Measurements from ENCODE around the gene LEF1.
A peak's percentile ranks its signal among the peaks of the same experiment; 100 is the strongest.

LEF1 gene

DNA sequence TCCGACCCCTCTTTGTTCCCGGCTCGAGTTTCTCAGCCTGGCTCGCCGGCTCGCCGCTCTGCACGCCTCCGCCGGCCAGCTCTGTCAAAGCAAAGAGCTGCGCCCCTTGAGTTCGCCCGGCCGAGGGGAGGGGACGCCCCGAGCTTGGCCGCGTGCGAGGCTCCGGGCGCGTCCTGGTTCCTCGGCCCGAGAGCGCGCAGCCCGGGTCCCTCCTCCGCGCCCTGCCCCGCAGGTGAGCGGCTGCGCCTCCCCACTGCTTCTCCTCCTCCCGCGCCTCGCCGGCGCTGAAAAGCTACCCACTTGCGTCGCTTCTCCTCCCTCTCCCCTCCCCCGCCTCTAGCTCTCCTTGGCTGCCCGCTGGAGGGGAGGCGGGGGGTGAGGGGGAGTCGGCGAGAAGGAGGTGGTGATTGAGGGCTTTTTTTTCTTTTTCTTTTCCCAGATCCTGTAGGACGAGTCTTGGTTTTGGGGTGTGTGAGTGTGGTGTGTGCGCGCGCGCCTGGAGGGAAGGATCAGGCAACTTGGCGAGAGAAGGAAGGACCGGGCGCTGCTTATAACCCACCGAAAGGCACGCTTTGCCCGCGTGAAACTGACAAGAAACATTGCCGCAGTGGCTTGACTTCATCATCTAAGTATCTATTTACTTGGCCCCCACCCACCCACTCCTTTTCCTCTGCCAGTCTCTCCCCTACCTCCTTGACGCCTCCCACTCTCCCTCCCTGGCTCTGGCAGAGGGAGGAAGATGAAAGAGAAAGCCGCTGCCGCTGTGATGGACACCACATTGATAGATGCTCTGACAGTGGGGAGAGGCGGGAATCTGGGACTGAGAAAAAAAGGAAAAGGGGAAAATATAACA, at the start of gene LEF1:
Gene LEF1, minus strand, starts transcription at position 262 of the 853 bp plus-strand sequence. CDS start 1,165 bp downstream, outside the sequence.
- peak within 1 kb of the TSS; percentile 65 for H3K4me3 ChIP-seq (ENCODE audit: low read depth, low read length)
- no peak for DNase-seq (ENCODE audit: low read depth)

DNA sequence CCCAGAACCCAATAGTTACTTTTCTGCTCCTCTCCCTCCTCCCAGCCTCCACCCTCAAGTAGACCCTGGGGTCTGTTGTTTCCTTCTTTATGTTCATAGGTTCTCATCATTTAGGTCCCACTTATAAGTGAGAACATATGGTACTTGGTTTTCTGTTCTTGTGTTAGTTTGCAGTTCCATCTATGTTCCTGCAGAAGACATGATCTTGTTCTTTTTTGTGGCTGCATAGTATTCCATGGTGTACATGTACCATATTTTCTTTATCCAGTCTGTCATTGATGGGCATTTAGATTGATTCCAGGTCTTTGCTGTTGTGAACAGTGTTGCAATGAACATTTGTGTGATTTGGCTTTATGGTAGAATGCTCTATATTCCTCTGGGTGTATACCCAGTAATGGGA, 47.8 kb upstream of the LEF1 start:
- DNase-seq (ENCODE audit: low read depth), result no peak
- H3K4me3 ChIP-seq (ENCODE audit: low read depth, low read length), result no peak overlapping the region

GRCh38 chr4:108215055-108215454, 46.3 kb upstream of the LEF1 start:
- no peak overlapping the region for H3K4me3 ChIP-seq (ENCODE audit: low read depth, low read length)
- DNase-seq (ENCODE audit: low read depth), result no peak

DNA sequence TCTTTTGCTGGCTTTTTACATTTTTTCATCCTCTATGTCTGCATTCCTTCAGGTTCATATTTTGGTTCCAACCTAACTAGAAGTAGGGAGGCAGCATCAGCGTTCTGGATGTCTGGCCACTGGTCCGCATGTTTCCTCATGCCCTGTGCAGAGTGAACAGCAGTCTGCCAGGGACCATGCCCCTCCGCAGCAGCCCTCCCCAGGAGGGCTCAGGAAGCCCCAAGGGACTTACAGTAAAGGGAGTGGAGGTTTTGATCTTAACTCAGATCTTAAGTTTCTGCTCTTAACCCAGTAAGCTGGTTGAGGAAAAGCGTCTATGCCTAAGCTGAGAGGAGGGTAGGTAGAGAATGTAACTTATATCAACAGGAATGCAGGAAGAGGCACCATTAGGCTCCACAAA, 45.0 kb upstream of the LEF1 start:
- no peak overlapping the region for H3K4me3 ChIP-seq (ENCODE audit: low read depth, low read length)
- DNase-seq (ENCODE audit: low read depth), result no peak

DNA sequence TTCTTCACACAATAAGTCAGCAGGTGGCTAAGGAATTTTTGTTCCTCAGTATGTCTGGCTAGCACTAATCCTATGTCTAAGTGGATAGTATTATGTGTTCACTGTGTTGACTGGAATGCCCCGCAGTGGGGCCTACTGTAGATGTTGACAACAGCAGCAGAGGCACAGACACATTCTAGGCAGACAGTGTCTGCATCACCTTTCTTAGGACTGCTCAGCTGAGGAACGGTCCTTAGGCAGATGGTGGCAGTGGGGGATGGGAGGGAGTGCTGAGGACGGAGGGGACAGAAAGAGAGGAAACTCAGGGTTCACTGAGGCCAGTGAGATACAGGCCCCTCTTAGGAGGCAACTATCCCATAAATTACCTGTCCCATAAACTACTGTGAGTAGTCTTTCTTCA, 44.6 kb upstream of the LEF1 start:
- no peak for DNase-seq (ENCODE audit: low read depth)
- H3K4me3 ChIP-seq (ENCODE audit: low read depth, low read length), result no peak overlapping the region

GRCh38 chr4:108210989-108211835, 42.5 kb upstream of the LEF1 start:
- no peak overlapping the region for H3K4me3 ChIP-seq (ENCODE audit: low read depth, low read length)
- no peak for DNase-seq (ENCODE audit: low read depth)

DNA sequence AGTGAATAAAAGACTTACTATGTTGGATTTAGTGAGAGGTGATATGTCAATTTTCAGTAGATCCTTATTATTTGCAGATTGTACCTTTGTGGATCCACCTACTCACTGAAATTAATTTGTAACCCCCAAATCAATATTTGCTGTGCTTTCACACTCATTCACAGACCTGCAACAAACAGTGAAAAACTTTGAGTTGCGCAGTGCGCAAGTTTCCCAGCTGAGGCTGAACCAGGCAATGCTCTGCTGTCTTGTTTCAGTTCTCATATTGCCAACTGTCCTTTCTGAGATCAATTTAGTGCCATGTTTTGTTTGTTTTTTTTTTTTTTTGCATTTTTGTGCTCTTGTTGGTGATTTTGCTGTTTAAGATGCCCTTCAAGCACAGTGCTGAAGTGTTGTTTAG, 40.8 kb upstream of the LEF1 start:
- no peak for DNase-seq (ENCODE audit: low read depth)

DNA sequence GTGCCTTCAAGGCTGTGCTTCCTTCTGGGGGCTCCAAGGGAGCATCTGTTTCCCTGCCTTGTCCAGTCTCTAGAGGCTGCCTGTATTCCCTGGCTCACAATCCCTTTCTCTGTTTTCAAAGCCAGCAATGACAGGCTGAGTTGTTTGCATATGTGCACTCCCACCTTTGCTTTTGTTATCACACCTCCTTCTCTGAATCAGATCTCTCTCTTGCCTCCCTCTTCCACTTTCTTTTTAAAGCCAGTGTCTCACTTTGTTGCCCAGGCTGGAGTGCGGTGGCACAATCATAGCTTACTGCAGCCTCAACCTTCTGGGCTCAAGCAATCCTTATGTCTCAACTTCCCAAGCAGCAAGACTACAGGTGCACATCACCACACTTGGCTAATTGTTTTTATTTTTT, 37.1 kb upstream of the LEF1 start:
- no peak overlapping the region for H3K4me3 ChIP-seq (ENCODE audit: low read depth, low read length)
- no peak for DNase-seq (ENCODE audit: low read depth)

More for the DNA sequence above, 40.8 kb upstream of the LEF1 start:
- H3K4me3 ChIP-seq (ENCODE audit: low read depth, low read length), result no peak overlapping the region

DNA sequence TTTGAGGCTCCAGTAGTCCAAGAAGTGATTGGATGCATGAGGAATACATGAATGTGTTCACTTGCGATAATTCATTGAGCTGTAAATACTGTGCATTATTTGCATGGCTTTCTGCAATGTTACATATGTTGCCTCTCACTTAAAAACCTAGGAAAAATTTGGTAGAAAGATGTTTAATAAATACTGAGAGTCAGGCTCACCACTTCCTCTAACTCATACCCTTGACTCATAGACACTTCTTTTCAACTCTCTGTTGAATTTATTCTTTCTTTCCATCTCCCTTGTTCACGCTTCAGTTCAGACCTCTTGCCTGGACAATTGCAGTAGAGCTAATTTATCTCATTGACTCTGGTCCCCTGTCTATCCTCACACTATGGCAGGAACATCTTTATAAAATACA, 35.8 kb upstream of the LEF1 start:
- DNase-seq (ENCODE audit: low read depth), result no peak
- no peak overlapping the region for H3K4me3 ChIP-seq (ENCODE audit: low read depth, low read length)

- H3K4me3 ChIP-seq (ENCODE audit: low read depth, low read length), result no peak overlapping the region
- DNase-seq (ENCODE audit: low read depth), result no peak
These were observed 34.6 kb upstream of the LEF1 start for GRCh38 chr4:108203377-108203776.

GRCh38 chr4:108201774-108202173, 33.0 kb upstream of the LEF1 start:
- no peak overlapping the region for H3K4me3 ChIP-seq (ENCODE audit: low read depth, low read length)

GRCh38 chr4:108199881-108200280, 31.1 kb upstream of the LEF1 start:
- no peak for DNase-seq (ENCODE audit: low read depth)
- no peak overlapping the region for H3K4me3 ChIP-seq (ENCODE audit: low read depth, low read length)

More at GRCh38 chr4:108201774-108202173, 33.0 kb upstream of the LEF1 start:
- DNase-seq (ENCODE audit: low read depth), result no peak

GRCh38 chr4:108193886-108194672, 25.3 kb upstream of the LEF1 start:
- H3K4me3 ChIP-seq (ENCODE audit: low read depth, low read length), result no peak overlapping the region
- no peak for DNase-seq (ENCODE audit: low read depth)

- DNase-seq (ENCODE audit: low read depth), result no peak
- no peak overlapping the region for H3K4me3 ChIP-seq (ENCODE audit: low read depth, low read length)
These were observed 24.2 kb upstream of the LEF1 start for GRCh38 chr4:108192935-108193334.

- H3K4me3 ChIP-seq (ENCODE audit: low read depth, low read length), result no peak overlapping the region
- DNase-seq (ENCODE audit: low read depth), result no peak
These were observed 23.3 kb upstream of the LEF1 start for GRCh38 chr4:108192056-108192455.

- no peak overlapping the region for H3K4me3 ChIP-seq (ENCODE audit: low read depth, low read length)
- no peak for DNase-seq (ENCODE audit: low read depth)
These were observed 22.7 kb upstream of the LEF1 start for GRCh38 chr4:108191269-108191914.

DNA sequence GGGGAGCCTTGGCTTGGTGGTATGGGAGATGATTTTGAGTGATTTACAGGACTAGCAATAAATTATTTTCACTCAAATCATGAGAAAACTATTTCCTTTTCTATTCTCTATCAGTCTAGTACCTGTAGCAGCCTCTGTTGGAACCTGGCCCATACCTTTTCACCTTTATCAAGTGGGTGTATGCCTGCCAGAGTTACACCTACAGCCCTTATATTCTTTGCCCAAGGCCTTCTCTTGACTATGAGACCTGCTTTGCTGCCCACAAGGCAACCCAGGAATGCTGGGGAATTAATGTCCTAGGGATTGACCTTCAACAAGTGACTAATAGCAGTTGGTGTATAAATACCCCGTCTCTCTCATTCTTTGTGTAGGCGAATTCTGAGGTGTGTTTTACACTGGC, 20.0 kb upstream of the LEF1 start:
- H3K4me3 ChIP-seq (ENCODE audit: low read depth, low read length), result no peak overlapping the region
- DNase-seq (ENCODE audit: low read depth), result no peak

GRCh38 chr4:108185252-108185651, 16.5 kb upstream of the LEF1 start:
- no peak for DNase-seq (ENCODE audit: low read depth)
- H3K4me3 ChIP-seq (ENCODE audit: low read depth, low read length), result no peak overlapping the region

DNA sequence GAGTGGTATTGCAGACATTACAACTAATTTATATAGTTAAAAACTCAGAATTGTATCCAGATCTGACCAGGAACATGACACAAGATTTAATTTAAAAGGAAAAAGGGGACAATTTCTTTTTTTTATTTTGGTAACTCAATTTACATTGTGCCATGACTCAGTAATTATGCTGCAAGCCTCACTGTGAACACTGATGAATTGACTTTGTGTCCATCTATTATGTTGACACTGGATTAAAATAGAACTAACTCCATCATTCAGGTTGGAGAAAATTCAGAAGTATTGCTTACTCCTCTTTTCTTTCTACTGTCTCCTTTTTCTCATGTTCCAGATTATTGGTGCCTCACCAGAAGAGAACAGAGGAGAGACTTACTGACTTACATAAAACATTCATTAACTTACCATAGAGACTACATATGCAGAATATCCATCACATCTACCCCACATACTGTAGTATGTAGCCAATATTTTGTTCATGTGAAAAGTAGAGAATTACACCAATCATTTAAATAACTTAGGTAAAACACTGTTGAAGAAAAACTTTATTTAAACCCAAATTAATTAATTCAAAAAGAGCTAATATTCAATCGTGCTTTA, 15.8 kb upstream of the LEF1 start:
- DNase-seq (ENCODE audit: low read depth), result no peak
- H3K4me3 ChIP-seq (ENCODE audit: low read depth, low read length), result no peak overlapping the region

Measured in skeletal muscle cell (primary cell).